ENCODE data around the gene USP17L18. TPM values are rescaled to one million over a fixed set of nuclear protein-coding genes. Genes with fewer than 3 reads are reported as not detected.
"Not testable (repeated sequence)": the region's sequence is repeated elsewhere in the genome, so short reads cannot be mapped to it uniquely, and the experiment has no call there.

Gene USP17L18, protein sequence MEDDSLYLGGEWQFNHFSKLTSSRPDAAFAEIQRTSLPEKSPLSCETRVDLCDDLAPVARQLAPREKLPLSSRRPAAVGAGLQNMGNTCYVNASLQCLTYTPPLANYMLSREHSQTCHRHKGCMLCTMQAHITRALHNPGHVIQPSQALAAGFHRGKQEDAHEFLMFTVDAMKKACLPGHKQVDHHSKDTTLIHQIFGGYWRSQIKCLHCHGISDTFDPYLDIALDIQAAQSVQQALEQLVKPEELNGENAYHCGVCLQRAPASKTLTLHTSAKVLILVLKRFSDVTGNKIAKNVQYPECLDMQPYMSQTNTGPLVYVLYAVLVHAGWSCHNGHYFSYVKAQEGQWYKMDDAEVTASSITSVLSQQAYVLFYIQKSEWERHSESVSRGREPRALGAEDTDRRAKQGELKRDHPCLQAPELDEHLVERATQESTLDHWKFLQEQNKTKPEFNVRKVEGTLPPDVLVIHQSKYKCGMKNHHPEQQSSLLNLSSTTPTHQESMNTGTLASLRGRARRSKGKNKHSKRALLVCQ
- polyA plus RNA-seq (2013, experiment 1 of 2) = not detected
- polyA plus RNA-seq (2013, experiment 2 of 2) = not detected

DNA sequence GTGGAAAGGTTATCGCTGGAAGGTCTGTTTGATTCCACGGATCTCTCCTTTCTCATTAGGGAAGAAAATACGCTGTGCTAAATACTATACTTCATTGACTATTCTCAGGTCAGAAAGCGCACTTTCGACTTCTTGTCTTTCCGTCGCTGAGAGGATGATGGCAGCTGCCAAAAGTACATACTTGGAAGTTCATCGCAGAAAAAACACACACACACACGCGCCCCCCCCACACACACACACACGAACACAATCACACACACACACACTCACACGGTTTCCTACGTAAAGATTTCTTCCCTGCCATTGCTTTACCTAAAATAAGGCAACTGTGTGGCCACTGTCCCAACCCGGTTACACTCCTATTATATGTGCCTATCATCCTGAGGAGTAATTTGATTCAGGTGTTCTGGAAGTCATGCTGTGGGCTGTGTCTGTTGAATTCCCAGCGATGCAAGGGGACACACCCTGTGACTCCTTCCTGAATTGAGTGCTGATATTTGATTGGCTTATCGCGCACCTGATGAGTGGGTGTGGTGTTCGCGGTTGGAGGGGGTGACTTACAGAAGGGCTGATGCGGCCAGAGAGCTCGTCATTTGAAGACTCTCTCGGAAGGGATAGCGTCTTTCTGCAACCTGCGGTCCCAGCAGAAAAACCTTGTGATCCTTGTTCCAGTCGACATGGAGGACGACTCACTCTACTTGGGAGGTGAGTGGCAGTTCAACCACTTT, at the start of gene USP17L18:
USP17L18 (plus strand) TSS at position 678 of the 728 bp plus-strand sequence; CDS start at position 678, 0 bp downstream.
- not testable (repeated sequence) for H3K27me3 ChIP-seq (ENCODE audit: insufficient read depth, low read length); H3K36me3 ChIP-seq (ENCODE audit: insufficient read depth, low read length); H3K4me1 ChIP-seq (ENCODE audit: insufficient read depth, low read length); H3K27ac ChIP-seq (ENCODE audit: low read depth, low read length); H3K9me3 ChIP-seq (ENCODE audit: insufficient read depth, low read depth, low read length); H3K4me3 ChIP-seq (ENCODE audit: low read length); H3K9ac ChIP-seq (ENCODE audit: low read depth, low read length)
- 79% methylated on average over 9 of the region's 26 CpGs for WGBS

DNA sequence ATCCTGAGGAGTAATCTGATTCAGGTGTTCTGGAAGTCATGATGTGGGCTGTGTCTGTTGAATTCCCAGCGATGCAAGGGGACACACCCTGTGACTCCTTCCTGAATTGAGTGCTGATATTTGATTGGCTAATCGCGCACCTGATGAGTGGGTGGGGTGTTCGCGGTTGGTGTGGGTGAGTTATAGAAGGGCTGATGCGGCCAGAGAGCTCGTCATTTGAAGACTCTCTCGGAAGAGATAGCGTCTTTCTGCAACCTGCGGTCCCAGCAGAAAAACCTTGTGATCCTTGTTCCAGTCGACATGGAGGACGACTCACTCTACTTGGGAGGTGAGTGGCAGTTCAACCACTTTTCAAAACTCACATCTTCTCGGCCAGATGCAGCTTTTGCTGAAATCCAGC, 38.1 kb upstream of the USP17L18 start, which contains the start of gene USP17L10:
USP17L10 (plus strand) TSS at position 301 of the 400 bp plus-strand sequence; CDS start at position 301, 0 bp downstream.
- not testable (repeated sequence) for H3K27me3 ChIP-seq (ENCODE audit: insufficient read depth, low read length); H3K36me3 ChIP-seq (ENCODE audit: insufficient read depth, low read length); H3K9me3 ChIP-seq (ENCODE audit: insufficient read depth, low read depth, low read length); H3K9ac ChIP-seq (ENCODE audit: low read depth, low read length); H3K27ac ChIP-seq (ENCODE audit: low read depth, low read length); H3K4me3 ChIP-seq (ENCODE audit: low read length); H3K4me1 ChIP-seq (ENCODE audit: insufficient read depth, low read length)
- no CpG with 5 or more reads among the region's 13 CpGs for WGBS

DNA sequence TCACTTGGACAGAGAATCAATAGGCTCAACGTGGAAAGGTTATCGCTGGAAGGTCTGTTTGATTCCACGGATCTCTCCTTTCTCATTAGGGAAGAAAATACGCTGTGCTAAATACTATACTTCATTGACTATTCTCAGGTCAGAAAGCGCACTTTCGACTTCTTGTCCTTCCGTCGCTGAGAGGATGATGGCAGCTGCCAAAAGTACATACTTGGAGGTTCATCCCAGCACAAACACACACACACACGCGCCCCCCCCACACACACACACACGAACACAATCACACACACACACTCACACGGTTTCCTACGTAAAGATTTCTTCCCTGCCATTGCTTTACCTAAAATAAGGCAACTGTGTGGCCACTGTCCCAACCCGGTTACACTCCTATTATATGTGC, 33.7 kb upstream of the USP17L18 start:
- H3K9ac ChIP-seq (ENCODE audit: low read depth, low read length); H3K9me3 ChIP-seq (ENCODE audit: insufficient read depth, low read depth, low read length); H3K4me1 ChIP-seq (ENCODE audit: insufficient read depth, low read length); H3K36me3 ChIP-seq (ENCODE audit: insufficient read depth, low read length); H3K27me3 ChIP-seq (ENCODE audit: insufficient read depth, low read length); H3K27ac ChIP-seq (ENCODE audit: low read depth, low read length); H3K4me3 ChIP-seq (ENCODE audit: low read length): not testable (repeated sequence)
- 90% methylated on average over 5 of the region's 14 CpGs for WGBS

DNA sequence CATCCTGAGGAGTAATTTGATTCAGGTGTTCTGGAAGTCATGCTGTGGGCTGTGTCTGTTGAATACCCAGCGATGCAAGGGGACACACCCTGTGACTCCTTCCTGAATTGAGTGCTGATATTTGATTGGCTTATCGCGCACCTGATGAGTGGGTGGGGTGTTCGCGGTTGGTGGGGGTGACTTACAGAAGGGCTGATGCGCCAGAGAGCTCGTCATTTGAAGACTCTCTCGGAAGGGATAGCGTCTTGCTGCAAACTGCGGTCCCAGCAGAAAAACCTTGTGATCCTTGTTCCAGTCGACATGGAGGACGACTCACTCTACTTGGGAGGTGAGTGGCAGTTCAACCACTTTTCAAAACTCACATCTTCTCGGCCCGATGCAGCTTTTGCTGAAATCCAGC, 33.3 kb upstream of the USP17L18 start, which contains the start of gene USP17L11:
USP17L11 (plus strand) TSS at position 301 of the 400 bp plus-strand sequence; CDS start at position 301, 0 bp downstream.
- not testable (repeated sequence) for H3K36me3 ChIP-seq (ENCODE audit: insufficient read depth, low read length); H3K9ac ChIP-seq (ENCODE audit: low read depth, low read length); H3K4me1 ChIP-seq (ENCODE audit: insufficient read depth, low read length); H3K27ac ChIP-seq (ENCODE audit: low read depth, low read length); H3K9me3 ChIP-seq (ENCODE audit: insufficient read depth, low read depth, low read length); H3K27me3 ChIP-seq (ENCODE audit: insufficient read depth, low read length); H3K4me3 ChIP-seq (ENCODE audit: low read length)
- no CpG with 5 or more reads among the region's 14 CpGs for WGBS

DNA sequence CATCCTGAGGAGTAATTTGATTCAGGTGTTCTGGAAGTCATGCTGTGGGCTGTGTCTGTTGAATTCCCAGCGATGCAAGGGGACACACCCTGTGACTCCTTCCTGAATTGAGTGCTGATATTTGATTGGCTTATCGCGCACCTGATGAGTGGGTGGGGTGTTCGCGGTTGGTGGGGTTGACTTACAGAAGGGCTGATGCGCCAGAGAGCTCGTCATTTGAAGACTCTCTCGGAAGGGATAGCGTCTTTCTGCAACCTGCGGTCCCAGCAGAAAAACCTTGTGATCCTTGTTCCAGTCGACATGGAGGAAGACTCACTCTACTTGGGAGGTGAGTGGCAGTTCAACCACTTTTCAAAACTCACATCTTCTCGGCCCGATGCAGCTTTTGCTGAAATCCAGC, 28.6 kb upstream of the USP17L18 start, which contains the start of gene USP17L12:
USP17L12 (plus strand) TSS at position 301 of the 400 bp plus-strand sequence; CDS start at position 301, 0 bp downstream.
- H3K4me3 ChIP-seq (ENCODE audit: low read length); H3K9ac ChIP-seq (ENCODE audit: low read depth, low read length); H3K36me3 ChIP-seq (ENCODE audit: insufficient read depth, low read length); H3K9me3 ChIP-seq (ENCODE audit: insufficient read depth, low read depth, low read length); H3K27ac ChIP-seq (ENCODE audit: low read depth, low read length); H3K27me3 ChIP-seq (ENCODE audit: insufficient read depth, low read length); H3K4me1 ChIP-seq (ENCODE audit: insufficient read depth, low read length): not testable (repeated sequence)
- WGBS = no CpG with 5 or more reads among the region's 13 CpGs

DNA sequence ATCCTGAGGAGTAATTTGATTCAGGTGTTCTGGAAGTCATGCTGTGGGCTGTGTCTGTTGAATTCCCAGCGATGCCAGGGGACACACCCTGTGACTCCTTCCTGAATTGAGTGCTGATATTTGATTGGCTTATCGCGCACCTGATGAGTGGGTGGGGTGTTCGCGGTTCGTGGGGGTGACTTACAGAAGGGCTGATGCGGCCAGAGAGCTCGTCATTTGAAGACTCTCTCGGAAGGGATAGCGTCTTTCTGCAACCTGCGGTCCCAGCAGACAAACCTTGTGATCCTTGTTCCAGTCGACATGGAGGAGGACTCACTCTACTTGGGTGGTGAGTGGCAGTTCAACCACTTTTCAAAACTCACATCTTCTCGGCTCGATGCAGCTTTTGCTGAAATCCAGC, 23.8 kb upstream of the USP17L18 start, which contains the start of gene USP17L13:
USP17L13 (plus strand) TSS at position 301 of the 400 bp plus-strand sequence; CDS start at position 301, 0 bp downstream.
- H3K4me3 ChIP-seq (ENCODE audit: low read length); H3K27ac ChIP-seq (ENCODE audit: low read depth, low read length): not testable (repeated sequence)
- no CpG with 5 or more reads among the region's 14 CpGs for WGBS

DNA sequence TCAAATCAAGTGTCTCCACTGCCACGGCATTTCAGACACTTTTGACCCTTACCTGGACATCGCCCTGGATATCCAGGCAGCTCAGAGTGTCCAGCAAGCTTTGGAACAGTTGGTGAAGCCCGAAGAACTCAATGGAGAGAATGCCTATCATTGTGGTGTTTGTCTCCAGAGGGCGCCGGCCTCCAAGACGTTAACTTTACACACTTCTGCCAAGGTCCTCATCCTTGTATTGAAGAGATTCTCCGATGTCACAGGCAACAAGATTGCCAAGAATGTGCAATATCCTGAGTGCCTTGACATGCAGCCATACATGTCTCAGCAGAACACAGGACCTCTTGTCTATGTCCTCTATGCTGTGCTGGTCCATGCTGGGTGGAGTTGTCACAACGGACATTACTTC, 18.2 kb upstream of the USP17L18 start:
- H3K27ac ChIP-seq (ENCODE audit: low read depth, low read length); H3K27me3 ChIP-seq (ENCODE audit: insufficient read depth, low read length); H3K4me1 ChIP-seq (ENCODE audit: insufficient read depth, low read length); H3K4me3 ChIP-seq (ENCODE audit: low read length); H3K36me3 ChIP-seq (ENCODE audit: insufficient read depth, low read length); H3K9me3 ChIP-seq (ENCODE audit: insufficient read depth, low read depth, low read length); H3K9ac ChIP-seq (ENCODE audit: low read depth, low read length): not testable (repeated sequence)
- WGBS = 92% methylated on average over 4 of the region's 8 CpGs

More for the DNA sequence above, 23.8 kb upstream of the USP17L18 start, which contains the start of gene USP17L13:
- not testable (repeated sequence) for H3K9ac ChIP-seq (ENCODE audit: low read depth, low read length); H3K27me3 ChIP-seq (ENCODE audit: insufficient read depth, low read length); H3K9me3 ChIP-seq (ENCODE audit: insufficient read depth, low read depth, low read length); H3K4me1 ChIP-seq (ENCODE audit: insufficient read depth, low read length); H3K36me3 ChIP-seq (ENCODE audit: insufficient read depth, low read length)

DNA sequence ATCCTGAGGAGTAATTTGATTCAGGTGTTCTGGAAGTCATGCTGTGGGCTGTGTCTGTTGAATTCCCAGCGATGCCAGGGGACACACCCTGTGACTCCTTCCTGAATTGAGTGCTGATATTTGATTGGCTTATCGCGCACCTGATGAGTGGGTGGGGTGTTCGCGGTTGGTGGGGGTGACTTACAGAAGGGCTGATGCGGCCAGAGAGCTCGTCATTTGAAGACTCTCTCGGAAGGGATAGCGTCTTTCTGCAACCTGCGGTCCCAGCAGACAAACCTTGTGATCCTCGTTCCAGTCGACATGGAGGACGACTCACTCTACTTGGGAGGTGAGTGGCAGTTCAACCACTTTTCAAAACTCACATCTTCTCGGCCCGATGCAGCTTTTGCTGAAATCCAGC, 14.3 kb upstream of the USP17L18 start, which contains the start of gene USP17L15:
USP17L15 (plus strand) TSS at position 301 of the 400 bp plus-strand sequence; CDS start at position 301, 0 bp downstream.
- H3K4me1 ChIP-seq (ENCODE audit: insufficient read depth, low read length); H3K27me3 ChIP-seq (ENCODE audit: insufficient read depth, low read length); H3K36me3 ChIP-seq (ENCODE audit: insufficient read depth, low read length); H3K4me3 ChIP-seq (ENCODE audit: low read length); H3K9ac ChIP-seq (ENCODE audit: low read depth, low read length); H3K27ac ChIP-seq (ENCODE audit: low read depth, low read length); H3K9me3 ChIP-seq (ENCODE audit: insufficient read depth, low read depth, low read length): not testable (repeated sequence)
- no CpG with 5 or more reads among the region's 15 CpGs for WGBS

DNA sequence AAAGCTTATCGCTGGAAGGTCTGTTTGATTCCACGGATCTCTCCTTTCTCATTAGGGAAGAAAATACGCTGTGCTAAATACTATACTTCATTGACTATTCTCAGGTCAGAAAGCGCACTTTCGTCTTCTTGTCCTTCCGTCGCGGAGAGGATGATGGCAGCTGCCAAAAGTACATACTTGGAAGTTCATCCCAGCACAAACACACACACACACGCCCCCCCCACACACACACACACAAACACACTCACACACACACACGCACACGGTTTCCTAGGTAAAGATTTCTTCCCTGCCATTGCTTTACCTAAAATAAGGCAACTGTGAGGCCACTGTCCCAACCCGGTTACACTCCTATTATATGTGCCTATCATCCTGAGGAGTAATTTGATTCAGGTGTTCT, 10.0 kb upstream of the USP17L18 start:
- not testable (repeated sequence) for H3K4me1 ChIP-seq (ENCODE audit: insufficient read depth, low read length); H3K9ac ChIP-seq (ENCODE audit: low read depth, low read length); H3K27me3 ChIP-seq (ENCODE audit: insufficient read depth, low read length); H3K27ac ChIP-seq (ENCODE audit: low read depth, low read length); H3K36me3 ChIP-seq (ENCODE audit: insufficient read depth, low read length); H3K4me3 ChIP-seq (ENCODE audit: low read length); H3K9me3 ChIP-seq (ENCODE audit: insufficient read depth, low read depth, low read length)
- no CpG with 5 or more reads among the region's 12 CpGs for WGBS

DNA sequence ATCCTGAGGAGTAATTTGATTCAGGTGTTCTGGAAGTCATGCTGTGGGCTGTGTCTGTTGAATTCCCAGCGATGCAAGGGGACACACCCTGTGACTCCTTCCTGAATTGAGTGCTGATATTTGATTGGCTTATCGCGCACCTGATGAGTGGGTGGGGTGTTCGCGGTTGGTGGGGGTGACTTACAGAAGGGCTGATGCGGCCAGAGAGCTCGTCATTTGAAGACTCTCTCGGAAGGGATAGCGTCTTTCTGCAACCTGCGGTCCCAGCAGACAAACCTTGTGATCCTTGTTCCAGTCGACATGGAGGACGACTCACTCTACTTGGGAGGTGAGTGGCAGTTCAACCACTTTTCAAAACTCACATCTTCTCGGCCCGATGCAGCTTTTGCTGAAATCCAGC, 4.9 kb upstream of the USP17L18 start, which contains the start of gene USP17L17:
USP17L17 (plus strand) TSS at position 301 of the 400 bp plus-strand sequence; CDS start at position 301, 0 bp downstream.
- not testable (repeated sequence) for H3K4me1 ChIP-seq (ENCODE audit: insufficient read depth, low read length); H3K27ac ChIP-seq (ENCODE audit: low read depth, low read length); H3K27me3 ChIP-seq (ENCODE audit: insufficient read depth, low read length); H3K4me3 ChIP-seq (ENCODE audit: low read length); H3K9ac ChIP-seq (ENCODE audit: low read depth, low read length); H3K9me3 ChIP-seq (ENCODE audit: insufficient read depth, low read depth, low read length); H3K36me3 ChIP-seq (ENCODE audit: insufficient read depth, low read length)
- WGBS = no CpG with 5 or more reads among the region's 14 CpGs

DNA sequence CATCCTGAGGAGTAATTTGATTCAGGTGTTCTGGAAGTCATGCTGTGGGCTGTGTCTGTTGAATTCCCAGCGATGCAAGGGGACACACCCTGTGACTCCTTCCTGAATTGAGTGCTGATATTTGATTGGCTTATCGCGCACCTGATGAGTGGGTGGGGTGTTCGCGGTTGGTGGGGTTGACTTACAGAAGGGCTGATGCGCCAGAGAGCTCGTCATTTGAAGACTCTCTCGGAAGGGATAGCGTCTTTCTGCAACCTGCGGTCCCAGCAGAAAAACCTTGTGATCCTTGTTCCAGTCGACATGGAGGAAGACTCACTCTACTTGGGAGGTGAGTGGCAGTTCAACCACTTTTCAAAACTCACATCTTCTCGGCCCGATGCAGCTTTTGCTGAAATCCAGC, 4.6 kb downstream of the USP17L18 start, which contains the start of gene USP17L19:
USP17L19 (plus strand) TSS at position 301 of the 400 bp plus-strand sequence; CDS start at position 301, 0 bp downstream.
- H3K9me3 ChIP-seq (ENCODE audit: insufficient read depth, low read depth, low read length); H3K27me3 ChIP-seq (ENCODE audit: insufficient read depth, low read length); H3K9ac ChIP-seq (ENCODE audit: low read depth, low read length); H3K36me3 ChIP-seq (ENCODE audit: insufficient read depth, low read length); H3K4me3 ChIP-seq (ENCODE audit: low read length); H3K27ac ChIP-seq (ENCODE audit: low read depth, low read length); H3K4me1 ChIP-seq (ENCODE audit: insufficient read depth, low read length): not testable (repeated sequence)
- WGBS = no CpG with 5 or more reads among the region's 13 CpGs
